H1 (cell line): Measurements from ENCODE around the gene ADPRS. TPM values are rescaled to one million over a fixed set of nuclear protein-coding genes. Genes with fewer than 3 reads are reported as not detected.

Experiments
- ASH2L ChIP-seq: fragments of 200-600, 300-600 bp; sonication (generic); IDR thresholded peaks from one replicate; pipeline ENCODE4 v1.7.1; 2017; ENCODE audit warnings: low read length
- BACH1 ChIP-seq: IDR thresholded peaks from 2 replicates; pipeline ENCODE4 v1.6.1; 2012; ENCODE audit warnings: low read length, improper control_type of control experiment
- CBX5 ChIP-seq: fragments of 300-800, 300-1000 bp; sonication (generic); IDR thresholded peaks from 2 replicates; pipeline ENCODE4 v1.7.1; 2016; ENCODE audit warnings: antibody characterized with exemption, low read length, low read depth
- EZH2 ChIP-seq: fragments of 200-600 bp; sonication (generic); IDR thresholded peaks from 2 replicates; pipeline ENCODE4 v1.7.1; 2012; ENCODE audit warnings: low read depth, mild to moderate bottlenecking, moderate library complexity, low read length, inconsistent platforms; ENCODE audit not compliant: severe bottlenecking
- SIX5 ChIP-seq: IDR thresholded peaks from 2 replicates; pipeline ENCODE4 v1.6.1; 2011; ENCODE audit warnings: mild to moderate bottlenecking, low read depth, low read length
- polyA plus RNA-seq, 7 experiments: library from polyadenylated mRNA; depleted of rRNA in 3 of 7; stranded (reverse) in 5 of 7; unstranded in 2 of 7; fragments of >200 nt in 5 of 7; fragments of 200-250 nt in 2 of 7; gene quantifications; 1 replicate in 5 of 7; 2 replicates in 1 of 7; 4 replicates in 1 of 7; pipeline versions ENCODE4 v1.2.1 to v1.2.3, GENCODE V29; 2011 to 2013; ENCODE audit warnings: missing spikeins in 2 of 7, mixed read lengths in 2 of 7
- total RNA-seq: library from RNA; stranded (reverse); fragmentation: NEBNext Ultra II Directional; extraction: Animal tissue kit (Norgen Biotek cat#: 25700); gene quantifications from 2 replicates; pipeline ENCODE4 v1.2.1, GENCODE V29; 2021
- TF ChIP-seq, protein P1 (sequence below): fragments of 300-600 bp; sonication (generic); IDR thresholded peaks from 2 replicates; pipeline ENCODE4 v1.7.1; 2012; ENCODE audit warnings: low read length, moderate library complexity, mild to moderate bottlenecking, inconsistent platforms; ENCODE audit not compliant: insufficient replicate concordance
- TF ChIP-seq, protein P2 (sequence below), 3 experiments: IDR thresholded peaks; 1 replicate in 2 of 3; 2 replicates in 1 of 3; pipeline versions ENCODE4 v1.5.1 to v1.6.1; 2011; ENCODE audit warnings: low read length in 3 of 3, mild to moderate bottlenecking in 3 of 3, inconsistent platforms in 2 of 3, low read depth in 1 of 3, moderate library complexity in 1 of 3; ENCODE audit not compliant: insufficient read depth in 1 of 3; ENCODE audit errors: control extremely low read depth in 1 of 3
- TF ChIP-seq, protein P3 (sequence below): IDR thresholded peaks from 2 replicates; pipeline ENCODE4 v1.6.1; 2011; ENCODE audit warnings: low read depth, mild to moderate bottlenecking, low read length; ENCODE audit not compliant: insufficient read depth

ADPRS gene
- total and polyA plus RNA-seq, 2 of the 8 experiments (the other 6 are each of a cell fraction or from before 2014, with no cell fraction given) = 22.9 to 38.1 TPM

GRCh38 chr1:36051821-36052220 is 36.9 kb upstream of the ADPRS start (continued):
- TF ChIP-seq, protein P1, sequence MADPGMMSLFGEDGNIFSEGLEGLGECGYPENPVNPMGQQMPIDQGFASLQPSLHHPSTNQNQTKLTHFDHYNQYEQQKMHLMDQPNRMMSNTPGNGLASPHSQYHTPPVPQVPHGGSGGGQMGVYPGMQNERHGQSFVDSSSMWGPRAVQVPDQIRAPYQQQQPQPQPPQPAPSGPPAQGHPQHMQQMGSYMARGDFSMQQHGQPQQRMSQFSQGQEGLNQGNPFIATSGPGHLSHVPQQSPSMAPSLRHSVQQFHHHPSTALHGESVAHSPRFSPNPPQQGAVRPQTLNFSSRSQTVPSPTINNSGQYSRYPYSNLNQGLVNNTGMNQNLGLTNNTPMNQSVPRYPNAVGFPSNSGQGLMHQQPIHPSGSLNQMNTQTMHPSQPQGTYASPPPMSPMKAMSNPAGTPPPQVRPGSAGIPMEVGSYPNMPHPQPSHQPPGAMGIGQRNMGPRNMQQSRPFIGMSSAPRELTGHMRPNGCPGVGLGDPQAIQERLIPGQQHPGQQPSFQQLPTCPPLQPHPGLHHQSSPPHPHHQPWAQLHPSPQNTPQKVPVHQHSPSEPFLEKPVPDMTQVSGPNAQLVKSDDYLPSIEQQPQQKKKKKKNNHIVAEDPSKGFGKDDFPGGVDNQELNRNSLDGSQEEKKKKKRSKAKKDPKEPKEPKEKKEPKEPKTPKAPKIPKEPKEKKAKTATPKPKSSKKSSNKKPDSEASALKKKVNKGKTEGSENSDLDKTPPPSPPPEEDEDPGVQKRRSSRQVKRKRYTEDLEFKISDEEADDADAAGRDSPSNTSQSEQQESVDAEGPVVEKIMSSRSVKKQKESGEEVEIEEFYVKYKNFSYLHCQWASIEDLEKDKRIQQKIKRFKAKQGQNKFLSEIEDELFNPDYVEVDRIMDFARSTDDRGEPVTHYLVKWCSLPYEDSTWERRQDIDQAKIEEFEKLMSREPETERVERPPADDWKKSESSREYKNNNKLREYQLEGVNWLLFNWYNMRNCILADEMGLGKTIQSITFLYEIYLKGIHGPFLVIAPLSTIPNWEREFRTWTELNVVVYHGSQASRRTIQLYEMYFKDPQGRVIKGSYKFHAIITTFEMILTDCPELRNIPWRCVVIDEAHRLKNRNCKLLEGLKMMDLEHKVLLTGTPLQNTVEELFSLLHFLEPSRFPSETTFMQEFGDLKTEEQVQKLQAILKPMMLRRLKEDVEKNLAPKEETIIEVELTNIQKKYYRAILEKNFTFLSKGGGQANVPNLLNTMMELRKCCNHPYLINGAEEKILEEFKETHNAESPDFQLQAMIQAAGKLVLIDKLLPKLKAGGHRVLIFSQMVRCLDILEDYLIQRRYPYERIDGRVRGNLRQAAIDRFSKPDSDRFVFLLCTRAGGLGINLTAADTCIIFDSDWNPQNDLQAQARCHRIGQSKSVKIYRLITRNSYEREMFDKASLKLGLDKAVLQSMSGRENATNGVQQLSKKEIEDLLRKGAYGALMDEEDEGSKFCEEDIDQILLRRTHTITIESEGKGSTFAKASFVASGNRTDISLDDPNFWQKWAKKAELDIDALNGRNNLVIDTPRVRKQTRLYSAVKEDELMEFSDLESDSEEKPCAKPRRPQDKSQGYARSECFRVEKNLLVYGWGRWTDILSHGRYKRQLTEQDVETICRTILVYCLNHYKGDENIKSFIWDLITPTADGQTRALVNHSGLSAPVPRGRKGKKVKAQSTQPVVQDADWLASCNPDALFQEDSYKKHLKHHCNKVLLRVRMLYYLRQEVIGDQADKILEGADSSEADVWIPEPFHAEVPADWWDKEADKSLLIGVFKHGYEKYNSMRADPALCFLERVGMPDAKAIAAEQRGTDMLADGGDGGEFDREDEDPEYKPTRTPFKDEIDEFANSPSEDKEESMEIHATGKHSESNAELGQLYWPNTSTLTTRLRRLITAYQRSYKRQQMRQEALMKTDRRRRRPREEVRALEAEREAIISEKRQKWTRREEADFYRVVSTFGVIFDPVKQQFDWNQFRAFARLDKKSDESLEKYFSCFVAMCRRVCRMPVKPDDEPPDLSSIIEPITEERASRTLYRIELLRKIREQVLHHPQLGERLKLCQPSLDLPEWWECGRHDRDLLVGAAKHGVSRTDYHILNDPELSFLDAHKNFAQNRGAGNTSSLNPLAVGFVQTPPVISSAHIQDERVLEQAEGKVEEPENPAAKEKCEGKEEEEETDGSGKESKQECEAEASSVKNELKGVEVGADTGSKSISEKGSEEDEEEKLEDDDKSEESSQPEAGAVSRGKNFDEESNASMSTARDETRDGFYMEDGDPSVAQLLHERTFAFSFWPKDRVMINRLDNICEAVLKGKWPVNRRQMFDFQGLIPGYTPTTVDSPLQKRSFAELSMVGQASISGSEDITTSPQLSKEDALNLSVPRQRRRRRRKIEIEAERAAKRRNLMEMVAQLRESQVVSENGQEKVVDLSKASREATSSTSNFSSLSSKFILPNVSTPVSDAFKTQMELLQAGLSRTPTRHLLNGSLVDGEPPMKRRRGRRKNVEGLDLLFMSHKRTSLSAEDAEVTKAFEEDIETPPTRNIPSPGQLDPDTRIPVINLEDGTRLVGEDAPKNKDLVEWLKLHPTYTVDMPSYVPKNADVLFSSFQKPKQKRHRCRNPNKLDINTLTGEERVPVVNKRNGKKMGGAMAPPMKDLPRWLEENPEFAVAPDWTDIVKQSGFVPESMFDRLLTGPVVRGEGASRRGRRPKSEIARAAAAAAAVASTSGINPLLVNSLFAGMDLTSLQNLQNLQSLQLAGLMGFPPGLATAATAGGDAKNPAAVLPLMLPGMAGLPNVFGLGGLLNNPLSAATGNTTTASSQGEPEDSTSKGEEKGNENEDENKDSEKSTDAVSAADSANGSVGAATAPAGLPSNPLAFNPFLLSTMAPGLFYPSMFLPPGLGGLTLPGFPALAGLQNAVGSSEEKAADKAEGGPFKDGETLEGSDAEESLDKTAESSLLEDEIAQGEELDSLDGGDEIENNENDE = no peak
- TF ChIP-seq, protein P2, sequence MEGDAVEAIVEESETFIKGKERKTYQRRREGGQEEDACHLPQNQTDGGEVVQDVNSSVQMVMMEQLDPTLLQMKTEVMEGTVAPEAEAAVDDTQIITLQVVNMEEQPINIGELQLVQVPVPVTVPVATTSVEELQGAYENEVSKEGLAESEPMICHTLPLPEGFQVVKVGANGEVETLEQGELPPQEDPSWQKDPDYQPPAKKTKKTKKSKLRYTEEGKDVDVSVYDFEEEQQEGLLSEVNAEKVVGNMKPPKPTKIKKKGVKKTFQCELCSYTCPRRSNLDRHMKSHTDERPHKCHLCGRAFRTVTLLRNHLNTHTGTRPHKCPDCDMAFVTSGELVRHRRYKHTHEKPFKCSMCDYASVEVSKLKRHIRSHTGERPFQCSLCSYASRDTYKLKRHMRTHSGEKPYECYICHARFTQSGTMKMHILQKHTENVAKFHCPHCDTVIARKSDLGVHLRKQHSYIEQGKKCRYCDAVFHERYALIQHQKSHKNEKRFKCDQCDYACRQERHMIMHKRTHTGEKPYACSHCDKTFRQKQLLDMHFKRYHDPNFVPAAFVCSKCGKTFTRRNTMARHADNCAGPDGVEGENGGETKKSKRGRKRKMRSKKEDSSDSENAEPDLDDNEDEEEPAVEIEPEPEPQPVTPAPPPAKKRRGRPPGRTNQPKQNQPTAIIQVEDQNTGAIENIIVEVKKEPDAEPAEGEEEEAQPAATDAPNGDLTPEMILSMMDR (IDR thresholded peaks at IDR 0.05; ENCODE audit: control extremely low read depth in 1 of 3, insufficient read depth in 1 of 3, low read depth in 1 of 3, low read length in 3 of 3) = no peak
- TF ChIP-seq, protein P3, sequence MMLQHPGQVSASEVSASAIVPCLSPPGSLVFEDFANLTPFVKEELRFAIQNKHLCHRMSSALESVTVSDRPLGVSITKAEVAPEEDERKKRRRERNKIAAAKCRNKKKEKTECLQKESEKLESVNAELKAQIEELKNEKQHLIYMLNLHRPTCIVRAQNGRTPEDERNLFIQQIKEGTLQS = no peak
- no peak for TF ChIP-seq ASH2L
- no peak for TF ChIP-seq BACH1
- no peak for TF ChIP-seq EZH2
- TF ChIP-seq SIX5 = no peak
- TF ChIP-seq CBX5 = no peak
